Activated CD4-positive, CD25-positive, alpha-beta regulatory T cell treated with anti-CD3 and anti-CD28 coated beads, Interleukin-2, amount 50 U/mL, for 24 hours (primary cell): ENCODE data around the gene PFN1.

Experiments
- ATAC-seq, 2 donors: fragments of 150-1000 bp; cut with Tn5 transposase; one replicate each; pipeline ENCODE4 v1.10.0; 2021; ENCODE audit warnings: mild to moderate bottlenecking in 1 of 2, moderate library complexity in 1 of 2

Gene PFN1

DNA sequence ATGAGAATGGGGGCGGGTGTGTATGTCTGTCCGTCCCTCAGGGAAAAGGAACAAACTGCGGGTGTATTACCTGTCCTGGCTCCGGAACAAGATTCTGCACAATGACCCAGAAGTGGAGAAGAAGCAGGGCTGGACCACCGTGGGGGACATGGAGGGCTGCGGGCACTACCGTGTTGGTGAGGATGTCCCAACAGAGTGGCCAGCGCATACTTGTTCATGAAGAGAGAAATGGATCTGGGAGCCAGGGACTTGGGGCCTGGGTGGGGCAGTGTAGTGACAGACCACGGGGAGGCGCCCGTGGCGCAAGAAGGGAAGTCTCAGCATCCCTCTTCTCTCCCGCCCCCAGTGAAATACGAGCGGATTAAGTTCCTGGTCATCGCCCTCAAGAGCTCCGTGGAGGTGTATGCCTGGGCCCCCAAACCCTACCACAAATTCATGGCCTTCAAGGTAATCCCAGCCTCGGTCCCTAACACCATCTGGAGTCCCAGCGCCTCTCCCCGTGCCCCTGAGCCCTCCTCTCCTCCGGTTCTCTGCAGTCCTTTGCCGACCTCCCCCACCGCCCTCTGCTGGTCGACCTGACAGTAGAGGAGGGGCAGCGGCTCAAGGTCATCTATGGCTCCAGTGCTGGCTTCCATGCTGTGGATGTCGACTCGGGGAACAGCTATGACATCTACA is 52.5 kb downstream of the PFN1 start:
- no peak for ATAC-seq
